ENCODE results near the gene STK26.
"Not testable (repeated sequence)": the region's sequence is repeated elsewhere in the genome, so short reads cannot be mapped to it uniquely, and the experiment has no call there.

STK26 gene

GRCh38 chrX:132040066-132040465 is 17.0 kb downstream of the STK26 start:
- DNase-seq: no peak

DNA sequence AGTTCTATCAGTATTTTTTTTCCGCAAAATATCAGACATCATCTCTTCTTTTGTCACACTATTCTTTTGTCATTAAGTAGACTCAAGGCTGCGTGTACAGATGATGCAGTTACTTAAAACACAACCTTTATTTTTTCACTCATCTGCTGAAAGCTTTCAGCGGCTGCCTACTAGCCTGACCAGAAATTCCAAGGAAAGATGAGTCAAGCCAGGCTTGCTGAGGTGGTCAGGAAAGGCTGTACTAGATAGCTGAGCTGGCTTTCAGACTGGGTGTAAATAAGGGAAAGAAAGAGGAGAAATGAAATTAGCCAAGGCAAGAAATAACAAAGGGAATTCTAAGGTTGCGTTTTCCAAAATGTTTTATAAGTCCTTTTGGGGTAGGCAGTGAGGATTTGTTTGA is 17.9 kb downstream of the STK26 start:
- DNase-seq: no peak

DNA sequence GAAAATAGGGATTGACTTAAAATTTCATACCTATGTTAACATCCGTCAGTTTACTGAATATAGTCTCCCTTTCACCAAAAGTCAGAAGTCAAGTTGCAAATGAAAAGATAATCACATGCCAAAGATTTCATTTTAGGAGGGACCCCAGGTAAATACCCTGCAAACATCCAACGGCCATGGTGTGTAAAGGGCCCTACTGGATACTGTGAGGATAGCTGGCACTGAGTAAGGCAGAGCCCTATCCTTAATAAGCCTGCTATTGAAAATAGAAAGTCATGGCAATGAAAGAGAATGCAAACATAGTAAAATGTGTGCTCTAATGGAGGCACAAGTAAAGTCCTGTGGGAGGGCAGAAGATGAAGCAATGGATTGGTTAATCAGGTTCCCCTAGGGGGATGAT is 20.9 kb downstream of the STK26 start:
- no peak for DNase-seq

DNA sequence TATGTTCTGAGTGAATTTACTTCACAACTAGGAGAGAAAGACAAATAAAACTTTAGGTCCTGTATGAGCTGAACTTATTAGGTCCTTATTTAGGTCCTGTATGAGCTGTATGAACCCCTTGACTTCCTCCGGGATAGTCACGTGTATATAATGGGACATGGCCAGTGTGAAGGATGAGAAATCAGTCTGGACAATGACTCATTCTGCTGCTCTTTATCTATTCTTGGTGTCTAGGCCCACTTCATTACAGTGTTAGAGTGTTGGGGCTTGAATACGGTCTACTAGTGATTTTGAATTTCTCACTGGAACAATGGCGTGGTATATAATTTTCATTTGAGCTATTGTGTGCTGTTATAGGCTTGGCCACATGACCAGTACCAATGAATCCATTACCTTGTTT is 21.9 kb downstream of the STK26 start:
- DNase-seq: no peak

DNA sequence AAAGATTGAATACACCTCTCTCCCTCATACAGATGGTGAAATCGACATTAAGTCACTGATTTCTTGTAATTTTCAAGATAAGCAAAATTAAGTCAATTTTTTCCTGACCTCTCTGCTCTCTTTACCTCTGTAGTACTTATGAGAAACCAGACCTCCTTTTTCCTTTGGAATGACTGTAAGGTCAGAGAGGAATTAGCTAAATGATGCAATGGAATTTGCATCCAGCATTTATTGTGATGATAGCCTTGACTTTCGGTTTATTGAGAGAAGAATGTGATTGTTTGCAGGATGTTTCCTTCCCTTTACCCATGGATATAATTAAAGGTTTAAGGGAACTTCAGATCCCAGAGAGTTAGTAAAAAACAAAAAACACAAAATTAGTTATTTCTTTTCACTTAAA is 22.4 kb downstream of the STK26 start:
- DNase-seq: no peak

- DNase-seq: no peak
Observed at GRCh38 chrX:132046533-132046932, 23.4 kb downstream of the STK26 start.

DNA sequence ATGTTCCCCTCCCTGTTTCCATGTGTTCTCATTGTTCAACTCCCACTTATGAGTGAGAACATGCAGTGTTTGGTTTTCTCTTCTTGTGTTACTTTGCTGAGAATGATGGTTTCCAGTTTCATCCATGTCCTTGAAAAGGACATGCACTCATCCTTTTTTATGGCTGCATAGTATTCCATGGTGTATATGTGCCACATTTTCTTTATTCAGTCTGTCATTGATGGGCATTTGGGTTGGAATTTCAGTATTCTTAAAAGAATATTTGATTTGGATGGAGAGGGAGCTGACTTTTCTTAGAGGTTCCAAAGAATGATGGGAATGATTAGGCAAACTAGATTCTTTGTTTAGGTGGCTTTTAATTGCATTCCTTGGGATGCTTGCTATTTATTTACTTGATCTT is 28.7 kb downstream of the STK26 start:
- DNase-seq: not testable (repeated sequence)

GRCh38 chrX:132058050-132058449 is 34.9 kb downstream of the STK26 start:
- DNase-seq: no peak

DNA sequence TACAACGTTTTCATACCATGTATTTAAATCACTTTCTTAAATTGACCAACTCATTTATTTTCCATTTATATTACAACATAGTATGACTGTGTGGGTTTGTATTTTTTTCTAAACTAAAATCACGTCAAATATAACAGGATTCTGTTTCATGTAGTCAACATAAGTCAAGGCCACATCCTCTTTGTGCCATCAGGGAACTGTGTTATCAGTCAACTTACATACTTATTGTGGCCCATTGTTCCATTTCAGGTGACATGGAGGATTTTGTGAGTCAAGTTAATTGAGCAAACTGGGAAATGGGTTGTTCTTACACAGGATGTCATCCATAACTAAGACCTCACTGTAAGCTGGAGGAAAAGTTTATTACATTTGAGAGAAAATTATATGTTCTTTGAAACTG is 35.9 kb downstream of the STK26 start:
- no peak for DNase-seq

GRCh38 chrX:132059973-132060540 is 37.0 kb downstream of the STK26 start:
- no peak for DNase-seq

GRCh38 chrX:132063334-132063733 is 40.2 kb downstream of the STK26 start:
- DNase-seq: no peak

DNA sequence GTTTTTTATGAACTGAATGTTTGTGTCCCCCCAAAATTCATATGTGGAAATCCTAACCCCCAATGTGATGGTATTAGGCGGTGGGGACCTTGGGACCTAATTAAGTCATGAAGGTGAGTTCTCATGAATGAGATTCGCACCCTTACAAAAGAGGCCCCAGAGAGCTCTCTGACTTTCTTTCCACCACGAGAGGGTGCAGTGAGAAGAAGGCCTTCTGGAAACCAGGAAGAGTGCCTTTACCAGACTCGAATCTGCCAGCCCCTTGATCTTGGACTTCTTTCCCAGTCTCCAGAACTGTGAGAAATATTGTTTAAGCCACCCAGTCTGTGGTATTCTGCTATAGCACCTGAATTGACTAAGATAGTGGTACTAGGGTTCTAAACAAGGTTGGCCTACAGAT is 40.8 kb downstream of the STK26 start:
- no peak for DNase-seq

GRCh38 chrX:132068405-132068804 is 45.3 kb downstream of the STK26 start:
- DNase-seq: no peak

DNA sequence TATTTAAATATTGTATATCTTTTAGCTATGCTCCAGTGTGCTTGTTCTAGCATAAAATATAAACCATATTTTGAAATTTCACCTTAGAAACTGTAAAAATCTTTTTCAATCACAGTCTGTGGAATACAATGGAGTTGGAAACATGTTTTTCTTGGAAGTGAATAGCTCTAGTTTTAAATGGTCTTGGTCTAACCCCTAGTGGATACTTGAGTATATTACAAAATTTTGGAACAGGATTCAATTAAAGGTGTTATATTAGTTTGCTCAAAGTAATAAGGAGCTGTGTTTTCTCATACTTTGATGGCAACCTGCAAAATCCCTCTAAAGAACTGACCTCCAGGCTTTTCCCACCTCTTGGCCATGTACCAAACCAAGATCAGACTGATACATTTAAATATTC is 48.2 kb downstream of the STK26 start:
- no peak for DNase-seq

DNA sequence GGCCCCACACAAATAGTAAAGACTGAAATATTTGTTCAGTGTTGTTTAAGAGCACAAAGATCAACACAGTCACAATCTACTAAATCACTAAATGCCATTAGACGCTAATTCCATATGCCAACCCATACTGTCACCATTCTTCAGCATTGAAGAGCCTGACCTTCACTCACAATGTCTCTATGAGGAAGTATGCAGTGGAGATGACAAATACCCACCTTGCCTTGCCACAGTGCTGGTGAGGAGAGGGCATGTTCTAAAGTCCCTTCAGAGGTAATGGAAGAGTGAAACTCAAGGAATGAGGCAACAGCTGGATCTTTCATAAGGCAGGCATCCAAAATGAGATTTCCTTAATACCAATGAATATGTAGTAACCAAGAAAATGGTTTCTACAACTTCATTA is 54.3 kb downstream of the STK26 start:
- DNase-seq: no peak

GRCh38 chrX:132077912-132078311 is 54.8 kb downstream of the STK26 start:
- DNase-seq: no peak

DNA sequence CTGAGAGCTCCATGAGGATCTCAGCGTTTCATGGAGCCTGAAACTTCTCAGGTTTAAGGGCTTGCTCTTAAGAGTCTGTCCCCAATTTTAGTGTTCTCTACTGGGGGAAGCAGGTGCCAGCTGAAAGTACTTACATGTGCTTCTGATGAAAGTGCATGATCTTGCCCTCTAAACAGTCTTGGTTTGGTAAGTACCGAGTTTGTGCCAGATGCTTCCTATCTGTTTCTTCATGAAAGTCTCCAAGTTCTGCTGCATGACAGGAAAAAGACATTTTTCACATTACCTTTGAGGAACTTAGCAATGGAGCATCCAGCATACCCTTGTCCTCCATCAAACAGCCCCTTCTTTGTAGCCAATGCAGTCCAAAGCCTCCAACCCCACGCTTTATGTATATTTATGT is 62.7 kb downstream of the STK26 start:
- no peak for DNase-seq

GRCh38 chrX:132086672-132087071 is 63.6 kb downstream of the STK26 start:
- DNase-seq: no peak

DNA sequence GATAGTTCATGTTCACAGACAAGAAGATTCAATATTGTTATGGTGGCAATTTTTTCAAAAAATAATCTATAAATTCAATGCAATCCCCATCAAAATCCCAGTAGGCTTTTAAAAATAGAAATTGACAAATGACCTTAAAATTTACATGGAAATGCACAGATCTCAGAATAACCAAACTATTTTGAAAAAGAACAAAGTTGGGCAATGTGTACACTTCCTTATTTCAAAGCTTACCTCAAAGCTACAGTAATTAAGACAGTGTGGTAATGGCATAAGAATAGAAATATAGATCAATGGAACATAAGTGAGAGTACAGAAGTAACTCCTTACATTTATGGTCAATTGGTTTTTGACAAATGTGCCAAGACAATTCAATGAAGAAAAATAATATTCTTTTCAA is 65.8 kb downstream of the STK26 start:
- DNase-seq: no peak

GRCh38 chrX:132090403-132091159 is 67.5 kb downstream of the STK26 start:
- DNase-seq: no peak

GRCh38 chrX:132092439-132093065 is 69.5 kb downstream of the STK26 start:
- peak; percentile 8 for DNase-seq

DNA sequence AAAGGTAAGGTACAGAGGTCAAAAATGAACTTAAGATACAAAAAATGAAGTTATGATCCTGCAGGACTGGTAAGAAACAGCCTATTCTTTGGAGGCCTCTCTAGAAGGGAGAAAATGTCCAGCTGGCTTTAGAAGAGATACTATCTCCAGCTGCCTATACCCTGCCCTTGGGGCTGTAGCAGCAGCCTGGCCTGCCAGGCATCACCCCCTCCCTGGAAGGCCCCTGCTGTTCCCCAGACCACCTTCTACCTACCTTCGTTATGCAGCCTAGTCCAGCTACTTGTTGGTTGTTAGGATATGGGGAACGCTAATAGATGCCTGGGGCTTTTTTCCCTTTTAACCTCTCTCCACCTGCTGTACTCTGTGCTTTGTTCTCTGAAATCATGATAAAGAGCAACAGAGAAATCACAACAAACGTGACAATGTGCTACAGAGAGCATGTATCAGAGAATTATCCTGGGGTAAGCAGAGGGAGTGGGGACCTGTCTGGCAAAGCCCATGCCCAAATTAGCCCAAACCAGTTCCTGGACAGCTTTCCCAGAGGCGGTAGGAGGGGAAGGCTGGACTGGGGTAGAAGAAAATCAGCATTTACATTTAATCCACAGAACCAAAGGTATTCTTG is 70.2 kb downstream of the STK26 start:
- no peak for DNase-seq

GRCh38 chrX:132094164-132094563 is 71.1 kb downstream of the STK26 start:
- no peak for DNase-seq

GRCh38 chrX:132098704-132099103 is 75.6 kb downstream of the STK26 start:
- not testable (repeated sequence) for DNase-seq

Data from retina (tissue), 1 donor.